SK-N-MC (cell line): ENCODE results near the gene CADPS2.

Experiments used
- DNase-seq: peaks from one replicate; pipeline ENCODE4 v3.0.0-alpha.2; 2011; ENCODE audit warnings: low read depth, low spot score
- H3K27ac ChIP-seq: fragments of 200-600 bp; sonication (generic); 2 replicates; pipeline ENCODE4 v1.5.1; 2016; ENCODE audit warnings: mixed run types
- H3K36me3 ChIP-seq: fragments of 200-600 bp; sonication (generic); 2 replicates; pipeline ENCODE4 v1.6.1; 2017; ENCODE audit warnings: antibody characterized with exemption, low read length, mixed read lengths; ENCODE audit not compliant: insufficient read depth
- H3K4me3 ChIP-seq: fragments of 200-600 bp; sonication (generic); 2 replicates; pipeline ENCODE4 v1.5.1; 2016
- H3K9ac ChIP-seq: fragments of 200-600 bp; sonication (generic); 2 replicates; pipeline ENCODE4 v1.8.0; 2017; ENCODE audit warnings: mixed run types, mixed read lengths; ENCODE audit not compliant: insufficient read length
- H3K9me3 ChIP-seq: fragments of 200-600 bp; sonication (generic); 2 replicates; pipeline ENCODE4 v1.6.1; 2017; ENCODE audit warnings: low read depth, mild to moderate bottlenecking, antibody characterized with exemption, low read length, moderate library complexity, mixed read lengths
- EZH2 ChIP-seq: fragments of 200-600 bp; sonication (generic); IDR thresholded peaks from one replicate; pipeline ENCODE4 v1.6.1; 2017; ENCODE audit warnings: antibody characterized with exemption
- FOXP2 ChIP-seq: optimal IDR thresholded peaks from 2 replicates; pipeline ENCODE3; 2011; ENCODE audit warnings: mild to moderate bottlenecking, moderate library complexity; ENCODE audit not compliant: insufficient read depth; ENCODE audit errors: extremely low read length, control extremely low read depth
- POLR2AphosphoS5 ChIP-seq: IDR thresholded peaks from 2 replicates; pipeline ENCODE4 v1.6.1; 2012; ENCODE audit warnings: mild to moderate bottlenecking, low read depth, low read length, borderline replicate concordance

CADPS2 gene

DNA sequence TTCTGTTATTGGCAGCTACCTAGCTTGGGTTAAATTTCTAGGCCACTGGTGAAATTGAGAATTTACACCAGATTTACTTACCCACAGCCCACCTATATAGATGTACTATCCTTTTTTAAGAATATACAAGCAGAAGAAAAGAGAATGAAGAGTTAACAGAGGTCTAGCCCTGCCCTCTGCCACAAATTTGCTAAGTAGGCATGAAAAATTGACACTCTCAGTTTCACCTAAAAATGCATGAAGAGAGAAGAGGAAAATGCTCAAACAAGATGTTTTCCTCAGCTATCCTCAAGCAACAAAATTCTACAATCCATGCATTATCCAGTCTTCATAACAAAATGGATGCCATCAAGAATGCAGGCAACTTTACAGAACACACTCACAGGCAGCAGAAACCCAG is 158.9 kb downstream of the CADPS2 start:
- Histone ChIP-seq H3K9ac (no peak overlapping the region), H3K27ac (0 out of 2 replicates have a peak overlapping the region, but pooled peaks have one; percentile 30), H3K36me3 (no peaks in the 10 kb centered on the region), H3K9me3 (no peaks in the 10 kb centered on the region), H3K4me3 (no peak overlapping the region)
- no peak for DNase-seq
- TF ChIP-seq POLR2AphosphoS5 (no peak), EZH2 (no peak), FOXP2 (no peak)

DNA sequence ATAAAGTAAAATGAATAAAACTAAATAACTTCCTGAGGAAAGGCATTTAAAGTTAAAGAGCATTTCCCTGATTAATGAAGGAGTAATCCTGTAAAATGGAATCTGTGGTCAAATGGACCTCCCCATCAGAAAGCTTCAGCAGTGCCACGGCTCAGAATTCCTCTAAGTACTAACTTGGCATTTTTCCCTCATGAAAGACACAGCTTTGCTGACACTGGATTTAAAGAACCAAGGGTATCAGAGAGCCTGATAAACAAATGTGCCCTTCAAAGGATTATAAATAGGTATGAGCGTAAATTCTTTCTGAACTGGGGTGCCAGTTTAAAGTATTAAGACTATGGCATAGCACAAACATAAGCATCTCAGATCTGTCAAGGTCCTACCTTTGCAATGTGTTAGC is 159.4 kb downstream of the CADPS2 start:
- Histone ChIP-seq H3K36me3 (no peaks in the 10 kb centered on the region), H3K9ac (no peak overlapping the region), H3K27ac (0 out of 2 replicates have a peak overlapping the region, but pooled peaks have one; percentile 30), H3K9me3 (no peaks in the 10 kb centered on the region), H3K4me3 (no peak overlapping the region)
- no peak for DNase-seq
- TF ChIP-seq POLR2AphosphoS5 (no peak), FOXP2 (no peak), EZH2 (no peak)

DNA sequence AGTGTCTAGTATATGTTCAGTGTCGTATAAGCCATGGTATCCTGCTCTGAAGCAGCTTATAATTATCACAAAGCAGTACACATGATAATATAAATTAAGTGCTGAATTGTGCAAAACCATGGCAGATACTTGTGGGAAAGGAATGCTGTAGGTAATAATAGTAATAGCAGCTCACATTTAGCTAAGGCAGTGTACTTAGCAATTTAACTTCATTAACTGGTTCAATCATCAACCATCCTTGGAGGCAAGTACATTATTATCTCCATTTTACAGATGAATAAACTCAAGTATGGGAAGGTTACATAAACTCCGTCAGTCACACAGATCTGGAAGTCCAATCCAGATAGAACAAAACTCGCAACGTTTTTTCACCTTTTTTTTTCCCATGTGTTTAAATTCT is 161.9 kb downstream of the CADPS2 start:
- H3K27ac ChIP-seq = no peak overlapping the region
- DNase-seq = no peak
- no peaks in the 10 kb centered on the region for H3K9me3 ChIP-seq
- TF ChIP-seq EZH2 = no peak
- TF ChIP-seq FOXP2 = no peak
- no peak for TF ChIP-seq POLR2AphosphoS5
- H3K36me3 ChIP-seq = no peaks in the 10 kb centered on the region
- H3K9ac ChIP-seq = no peak overlapping the region
- H3K4me3 ChIP-seq = no peak overlapping the region

DNA sequence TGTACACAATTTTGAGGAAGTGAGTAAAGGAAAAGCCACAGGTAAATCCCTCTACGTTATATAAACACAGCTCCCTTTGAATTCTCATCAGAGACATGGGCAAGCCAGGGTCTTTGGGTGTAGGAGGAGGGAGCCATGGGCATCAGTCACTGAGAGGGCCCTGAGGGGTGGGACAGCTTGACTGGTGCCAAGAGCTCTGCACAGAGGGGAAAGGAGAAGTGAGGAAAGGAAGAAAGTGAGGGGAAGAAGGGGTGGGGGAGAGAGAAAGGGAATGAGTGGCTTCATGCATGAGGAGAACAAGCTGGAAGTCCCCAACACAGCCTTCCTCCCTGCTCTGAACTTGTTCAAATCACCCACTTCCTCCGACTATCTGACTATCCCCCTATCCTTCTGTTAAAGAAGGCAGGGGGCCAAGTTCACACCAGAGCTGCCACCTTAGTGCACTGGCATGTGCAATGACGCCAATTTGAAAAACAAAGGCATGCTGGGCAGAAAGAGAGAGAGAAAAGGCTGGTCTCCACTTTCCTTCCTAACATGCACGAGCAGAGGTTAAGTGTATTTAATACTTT is 167.2 kb downstream of the CADPS2 start:
- no peak for DNase-seq
- H3K9me3 ChIP-seq = no peaks in the 10 kb centered on the region
- TF ChIP-seq POLR2AphosphoS5 (no peak), EZH2 (no peak), FOXP2 (no peak)
- H3K36me3 ChIP-seq = no peaks in the 10 kb centered on the region
- no peak overlapping the region for H3K4me3 ChIP-seq
- H3K27ac ChIP-seq = no peak overlapping the region
- H3K9ac ChIP-seq = no peak overlapping the region

DNA sequence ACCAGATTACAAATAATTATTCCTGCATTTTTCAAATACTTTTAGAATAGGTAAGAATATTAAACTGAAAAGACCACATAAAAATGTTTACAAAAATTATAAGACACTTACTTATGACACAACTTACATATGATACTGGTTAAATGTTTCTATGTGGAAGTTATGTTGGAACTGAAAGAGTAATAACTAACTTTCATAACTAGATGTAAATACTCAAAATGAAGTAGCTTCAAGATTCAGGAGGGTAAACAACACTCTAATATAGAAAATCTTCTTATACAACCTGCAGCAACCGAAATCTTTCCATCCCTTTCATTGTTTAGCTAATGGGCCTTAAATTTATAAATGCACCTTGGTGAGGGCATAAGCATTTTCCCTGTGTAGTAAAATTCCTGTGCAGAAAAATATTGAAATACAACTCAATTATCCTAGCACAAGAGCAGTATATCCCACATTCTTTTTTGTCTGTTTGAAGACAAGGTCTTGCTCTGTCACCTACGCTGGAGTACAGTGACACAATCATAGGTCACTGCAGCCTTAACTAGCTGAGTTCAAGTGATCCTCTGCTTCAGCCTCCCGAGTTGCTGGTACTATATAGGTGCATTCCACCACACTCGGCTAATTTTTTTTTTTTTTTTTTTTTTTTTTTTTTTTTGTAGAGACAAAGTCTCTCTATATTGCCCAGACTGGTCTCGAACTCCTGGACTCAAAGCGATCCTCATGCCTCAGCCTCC is 168.7 kb downstream of the CADPS2 start:
- Histone ChIP-seq H3K4me3 (no peak overlapping the region), H3K27ac (no peak overlapping the region), H3K9me3 (no peaks in the 10 kb centered on the region), H3K9ac (no peak overlapping the region), H3K36me3 (no peaks in the 10 kb centered on the region)
- no peak for DNase-seq
- TF ChIP-seq POLR2AphosphoS5 = no peak

DNA sequence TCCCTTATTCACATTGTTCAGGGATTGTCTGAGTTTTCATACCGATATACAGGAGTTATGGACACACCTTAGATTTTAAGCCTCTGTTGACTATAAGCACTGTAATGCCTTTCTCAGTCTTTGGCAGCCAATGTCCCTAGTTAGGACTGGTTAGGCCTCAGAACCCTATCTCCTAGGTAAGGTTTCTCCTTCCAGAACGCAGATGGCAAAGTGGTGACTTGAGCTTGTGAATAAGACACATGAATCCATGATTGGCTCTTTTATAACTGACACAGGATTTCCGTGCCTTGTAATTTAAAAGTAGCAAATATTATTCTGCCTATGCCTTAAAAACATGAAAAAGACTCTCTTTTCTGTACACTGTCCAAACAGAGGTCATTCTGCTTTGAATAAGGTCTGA is 171.1 kb downstream of the CADPS2 start:
- Histone ChIP-seq H3K27ac (no peak overlapping the region), H3K36me3 (no peaks in the 10 kb centered on the region), H3K9me3 (no peaks in the 10 kb centered on the region), H3K9ac (no peak overlapping the region), H3K4me3 (no peak overlapping the region)
- TF ChIP-seq FOXP2 (no peak), POLR2AphosphoS5 (no peak)
- no peak for DNase-seq

DNA sequence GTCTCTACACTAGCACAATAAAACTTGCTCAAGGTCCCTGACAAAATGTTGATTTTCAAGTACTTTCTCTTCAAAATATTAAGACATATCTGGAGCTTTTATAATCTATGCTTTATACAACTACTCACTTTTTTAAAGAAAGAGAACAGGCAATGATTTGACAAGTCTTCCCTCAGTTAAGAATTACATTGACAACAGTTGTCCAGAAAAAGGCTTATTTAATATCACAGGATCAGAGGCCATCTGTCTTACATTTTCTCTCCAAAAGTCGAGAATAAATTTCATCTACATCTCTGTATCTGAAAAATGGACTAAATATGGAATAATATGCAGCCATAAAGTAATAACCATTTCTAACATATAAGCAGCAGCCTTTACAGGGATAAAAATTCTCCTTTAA is 175.3 kb downstream of the CADPS2 start:
- no peak for TF ChIP-seq FOXP2
- TF ChIP-seq EZH2 = no peak
- no peak for TF ChIP-seq POLR2AphosphoS5
- Histone ChIP-seq H3K9ac (no peak overlapping the region), H3K4me3 (no peak overlapping the region), H3K27ac (no peak overlapping the region), H3K36me3 (no peaks in the 10 kb centered on the region), H3K9me3 (no peaks in the 10 kb centered on the region)
- DNase-seq = no peak

DNA sequence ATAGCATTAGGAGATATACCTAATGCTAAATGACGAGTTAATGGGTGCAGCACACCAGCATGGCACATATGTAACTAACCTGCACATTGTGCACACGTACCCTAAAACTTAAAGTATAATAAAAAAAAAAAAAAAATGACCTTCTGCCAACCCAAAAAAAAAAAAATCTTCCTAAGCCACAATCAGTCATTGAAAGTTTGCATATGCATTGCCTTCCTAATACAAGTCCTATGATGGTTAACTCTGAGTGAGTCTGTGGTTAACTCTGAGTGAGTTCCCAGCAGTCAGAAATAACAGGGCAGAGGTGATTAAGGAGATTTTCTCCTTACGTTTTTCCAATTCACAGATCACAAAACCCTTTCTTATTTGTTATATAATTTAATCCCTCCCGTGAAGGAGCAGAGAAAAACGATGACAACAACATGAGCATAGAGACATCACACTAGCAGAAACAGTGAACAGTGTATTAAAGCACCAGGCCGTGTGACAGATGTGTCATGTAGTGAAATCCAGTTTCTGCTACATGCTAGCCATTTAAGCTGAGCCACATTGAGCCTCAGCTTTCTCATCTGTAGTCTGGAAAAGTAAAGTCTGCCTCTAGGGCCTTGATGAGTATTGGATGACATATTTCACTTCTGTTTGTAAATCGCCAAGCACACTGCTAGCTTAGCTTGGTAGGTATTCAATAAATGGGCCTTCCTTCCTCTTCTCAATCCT is 176.2 kb downstream of the CADPS2 start:
- Histone ChIP-seq H3K9me3 (no peaks in the 10 kb centered on the region), H3K36me3 (no peaks in the 10 kb centered on the region), H3K4me3 (no peak overlapping the region), H3K27ac (no peak overlapping the region), H3K9ac (no peak overlapping the region)
- TF ChIP-seq EZH2 (no peak), POLR2AphosphoS5 (no peak), FOXP2 (no peak)
- no peak for DNase-seq
